GM18873 (cell line): ENCODE measurements around the gene ICAM2.
"Not testable (repeated sequence)": the region's sequence is repeated elsewhere in the genome, so short reads cannot be mapped to it uniquely, and the experiment has no call there.

ENCODE experiments used
- ATAC-seq: cut with Tn5 transposase; IDR thresholded peaks from one replicate; pipeline ENCODE4 v1.9.1; 2021; ENCODE audit warnings: mild to moderate bottlenecking, moderate library complexity, moderate number of reproducible peaks; ENCODE audit not compliant: unreplicated experiment, low FRiP score

The ICAM2 gene

GRCh38 chr17:64045176-64045575 lies 24.7 kb upstream of the ICAM2 start:
- ATAC-seq = no peak

GRCh38 chr17:64042700-64043485 lies 22.5 kb upstream of the ICAM2 start:
- ATAC-seq = no peak

- ATAC-seq = no peak
These were observed 21.5 kb upstream of the ICAM2 start for GRCh38 chr17:64041912-64042311.

GRCh38 chr17:64040206-64040605 lies 19.8 kb upstream of the ICAM2 start:
- ATAC-seq = no peak

GRCh38 chr17:64039106-64039400 lies 18.6 kb upstream of the ICAM2 start:
- ATAC-seq = no peak

- ATAC-seq = no peak
These were observed 18.1 kb upstream of the ICAM2 start for GRCh38 chr17:64038331-64039105.

GRCh38 chr17:64037802-64038201 lies 17.4 kb upstream of the ICAM2 start:
- ATAC-seq = no peak

- no peak for ATAC-seq
These were observed 16.7 kb upstream of the ICAM2 start for GRCh38 chr17:64037180-64037579.

GRCh38 chr17:64036198-64036922 lies 15.9 kb upstream of the ICAM2 start:
- ATAC-seq = no peak

GRCh38 chr17:64032081-64032480 lies 11.6 kb upstream of the ICAM2 start:
- ATAC-seq = no peak

- ATAC-seq = no peak
These were observed 8.5 kb upstream of the ICAM2 start for GRCh38 chr17:64028874-64029464.

GRCh38 chr17:64025732-64026294 lies 5.4 kb upstream of the ICAM2 start:
- ATAC-seq = no peak

GRCh38 chr17:64024781-64025731 lies 4.6 kb upstream of the ICAM2 start:
- no peak for ATAC-seq

GRCh38 chr17:64024215-64024654 lies 3.8 kb upstream of the ICAM2 start:
- ATAC-seq = no peak

- ATAC-seq = no peak
These were observed 2.2 kb upstream of the ICAM2 start for GRCh38 chr17:64022611-64023063.

GRCh38 chr17:64019551-64019961 lies 877 bp downstream of the ICAM2 start:
- not testable (repeated sequence) for ATAC-seq

GRCh38 chr17:64017381-64017980 lies 3.0 kb downstream of the ICAM2 start:
- no peak for ATAC-seq

GRCh38 chr17:64016974-64017373 lies 3.5 kb downstream of the ICAM2 start:
- no peak for ATAC-seq

GRCh38 chr17:64016231-64016784 lies 4.1 kb downstream of the ICAM2 start:
- no peak for ATAC-seq
